Endometrium (tissue), 2 donors: ENCODE measurements around the gene CEP164.
"Not testable (repeated sequence)": the region's sequence is repeated elsewhere in the genome, so short reads cannot be mapped to it uniquely, and the experiment has no call there.

Source experiments
- FAIRE-seq: peaks from 2 replicates; lab custom pipeline; 2012; peaks lifted over from hg19 to GRCh38; lab: Jason Lieb, UNC
- donor health status: control.
- donor health status: control.

The CEP164 gene

GRCh38 chr11:117305145-117305544, 22.5 kb upstream of the CEP164 start:
- FAIRE-seq: no peak

- no peak for FAIRE-seq
Measured at GRCh38 chr11:117309310-117309709, 18.3 kb upstream of the CEP164 start.

DNA sequence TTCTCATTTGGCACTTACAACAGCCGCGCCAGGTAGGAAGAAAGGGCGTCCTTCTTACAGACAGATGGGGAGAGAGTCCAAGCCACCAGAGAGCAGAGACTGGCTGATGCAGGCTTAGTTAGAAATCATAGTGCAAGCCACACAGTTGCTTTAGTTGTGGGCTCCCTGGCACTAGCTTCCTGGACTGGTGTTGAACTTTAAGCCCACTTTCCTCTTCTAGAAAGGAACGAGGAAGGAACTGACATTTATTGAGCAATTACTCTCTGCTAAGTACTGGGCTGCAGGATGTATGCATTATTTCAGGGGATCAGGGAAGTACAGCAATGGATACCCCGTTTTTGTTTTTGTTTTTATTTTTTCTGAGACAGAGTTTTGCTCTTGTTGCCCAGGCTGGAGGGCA, 14.6 kb upstream of the CEP164 start:
- FAIRE-seq: no peak

GRCh38 chr11:117313828-117314768, 13.6 kb upstream of the CEP164 start:
- FAIRE-seq: no peak

DNA sequence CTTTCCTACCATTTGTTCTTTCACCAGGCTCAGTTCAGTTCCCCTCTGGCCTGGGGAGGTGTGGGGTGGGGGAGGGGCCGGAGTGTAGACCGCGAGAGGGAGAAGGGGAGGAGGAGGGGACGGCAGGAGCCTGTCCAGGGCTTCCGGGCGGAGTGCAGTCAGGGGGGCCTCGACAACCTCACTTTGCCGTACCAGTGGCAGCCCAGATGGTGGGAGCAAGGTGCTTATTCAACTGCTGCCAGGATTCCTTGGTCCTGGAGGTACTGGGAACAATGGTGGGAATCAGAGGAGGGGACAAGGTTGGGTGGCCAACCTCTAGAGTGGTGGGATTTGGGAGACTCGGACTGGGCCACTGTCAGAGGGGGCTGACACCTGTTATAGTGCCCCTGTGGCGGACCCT, 12.8 kb upstream of the CEP164 start:
- no peak for FAIRE-seq

GRCh38 chr11:117315285-117316196, 12.1 kb upstream of the CEP164 start:
- FAIRE-seq: no peak

DNA sequence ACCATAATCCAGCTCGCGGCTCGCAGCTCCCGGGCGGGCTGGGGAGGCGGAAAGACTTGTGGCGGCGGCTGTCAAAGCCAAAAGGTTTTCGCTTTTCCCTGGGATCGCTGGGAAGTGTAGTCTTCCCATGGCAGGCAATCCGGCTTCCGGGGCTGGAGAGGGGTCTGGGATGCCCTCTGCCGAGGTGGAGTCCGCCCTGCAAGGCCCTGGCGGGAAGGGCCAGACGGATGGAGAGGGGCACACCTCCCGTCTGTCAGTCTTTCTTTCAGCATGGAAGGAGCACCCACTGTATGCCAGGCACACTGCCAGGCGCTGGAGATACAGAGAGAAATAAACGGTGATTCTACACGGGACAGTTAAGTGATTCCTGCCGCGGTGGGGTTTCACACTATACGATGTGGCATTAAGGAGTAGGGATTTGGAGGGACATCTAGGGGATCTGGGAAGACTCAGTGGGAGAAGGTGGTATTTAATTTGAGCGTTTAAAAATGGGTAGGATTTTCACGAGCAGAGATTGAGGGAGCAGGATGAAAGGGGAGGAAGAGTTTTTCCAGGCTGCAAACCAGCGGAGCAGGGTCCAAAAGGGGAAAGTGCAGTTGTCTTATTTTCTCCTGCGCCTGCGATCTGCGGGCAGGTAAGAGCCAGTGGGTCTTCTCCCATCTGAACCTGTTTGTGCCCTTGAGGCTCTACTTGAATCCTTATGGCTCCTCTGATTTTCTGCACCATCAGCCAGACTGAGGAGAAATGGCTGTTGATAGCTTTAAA, 11.3 kb upstream of the CEP164 start, which contains the start of gene BACE1:
Gene BACE1 (minus strand): TSS at position 60 of the 765 bp plus-strand sequence. CDS start 461 bp downstream, outside the sequence.
- FAIRE-seq: peak; percentile 46

DNA sequence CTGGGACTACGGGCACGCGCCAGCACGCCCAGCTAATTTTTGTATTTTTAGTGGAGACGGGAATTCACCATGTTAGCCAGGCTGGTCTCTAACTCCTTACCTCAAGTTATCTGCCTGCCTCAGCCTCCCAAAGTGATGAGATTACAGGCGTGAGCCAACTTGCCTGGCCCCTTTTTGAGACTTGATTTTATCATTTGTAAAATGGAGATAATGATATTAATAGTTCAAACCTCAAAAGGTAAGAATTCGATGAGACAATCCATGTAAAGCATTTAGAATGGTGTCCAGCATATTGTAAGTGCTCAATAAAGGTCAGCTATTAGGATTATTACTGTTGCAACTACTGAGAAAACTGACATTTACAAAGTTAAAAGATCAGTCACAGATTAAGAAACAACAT, 8.9 kb upstream of the CEP164 start:
- no peak for FAIRE-seq

DNA sequence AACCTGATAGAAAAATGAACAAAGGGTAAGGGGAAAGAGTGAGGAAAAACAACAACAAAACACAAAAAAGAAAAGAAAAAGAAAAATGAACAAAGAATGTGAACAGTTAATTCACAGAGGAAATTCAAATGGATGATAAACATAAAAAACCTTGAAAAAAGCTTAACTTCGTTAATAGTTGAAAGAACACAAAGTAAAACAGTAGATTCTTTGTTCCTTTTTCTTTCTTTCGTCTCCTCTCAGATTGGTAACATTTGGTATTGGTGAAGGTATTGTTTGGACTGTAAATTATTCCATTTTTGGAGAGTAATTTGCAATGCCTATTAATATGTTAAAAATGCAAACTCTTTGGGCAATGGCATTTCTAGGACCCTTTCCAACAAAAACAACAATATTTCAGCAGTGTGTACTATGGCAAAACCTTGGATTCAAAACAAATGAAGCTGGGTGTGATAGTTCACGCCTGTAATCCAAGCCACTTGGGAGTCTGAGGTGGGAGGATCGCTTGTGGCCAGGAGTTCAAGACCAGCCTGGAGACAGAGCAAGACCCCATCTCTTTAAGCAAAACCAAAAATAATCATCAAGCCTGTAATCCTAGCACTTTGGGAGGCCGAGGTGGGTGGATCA, 8.3 kb upstream of the CEP164 start:
- peak; percentile 58 for FAIRE-seq

DNA sequence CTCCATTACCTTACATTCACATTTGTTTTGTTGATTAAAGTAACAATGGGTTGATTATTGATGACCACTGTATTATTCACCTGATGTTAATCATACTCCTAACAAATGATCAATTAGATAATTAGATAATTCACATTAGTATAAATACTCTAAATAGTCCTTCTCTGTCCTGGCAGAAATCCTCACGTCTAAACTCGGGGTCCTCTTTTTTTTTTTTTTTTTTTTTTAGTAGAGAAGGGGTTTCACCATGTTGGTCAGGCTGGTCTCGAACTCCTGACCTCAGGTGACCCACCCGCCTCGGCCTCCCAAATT, 443 bp upstream of the CEP164 start:
- FAIRE-seq: not testable (repeated sequence)

- FAIRE-seq: no peak
Measured at GRCh38 chr11:117328375-117329010, 839 bp downstream of the CEP164 start.

DNA sequence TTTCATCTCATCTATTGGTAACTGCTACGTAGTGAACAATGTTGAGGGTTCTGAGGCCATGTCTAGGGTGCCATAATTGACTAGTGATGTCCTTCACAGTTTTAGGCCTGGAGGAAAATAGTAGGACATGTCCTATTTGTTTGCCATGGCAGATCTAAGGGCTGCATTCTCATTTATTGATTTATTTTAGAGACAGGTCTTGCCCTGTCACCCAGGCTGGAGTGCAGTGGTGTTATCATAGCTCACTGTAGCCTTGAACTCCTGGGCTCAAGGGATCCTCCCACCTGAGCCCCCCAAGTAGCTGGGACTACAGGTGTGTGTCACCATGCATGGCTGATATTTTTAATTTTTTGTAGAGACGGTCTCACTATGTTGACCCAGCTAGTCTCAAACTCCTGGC, 5.2 kb downstream of the CEP164 start:
- FAIRE-seq: no peak

GRCh38 chr11:117333917-117334316, 6.3 kb downstream of the CEP164 start:
- no peak for FAIRE-seq

DNA sequence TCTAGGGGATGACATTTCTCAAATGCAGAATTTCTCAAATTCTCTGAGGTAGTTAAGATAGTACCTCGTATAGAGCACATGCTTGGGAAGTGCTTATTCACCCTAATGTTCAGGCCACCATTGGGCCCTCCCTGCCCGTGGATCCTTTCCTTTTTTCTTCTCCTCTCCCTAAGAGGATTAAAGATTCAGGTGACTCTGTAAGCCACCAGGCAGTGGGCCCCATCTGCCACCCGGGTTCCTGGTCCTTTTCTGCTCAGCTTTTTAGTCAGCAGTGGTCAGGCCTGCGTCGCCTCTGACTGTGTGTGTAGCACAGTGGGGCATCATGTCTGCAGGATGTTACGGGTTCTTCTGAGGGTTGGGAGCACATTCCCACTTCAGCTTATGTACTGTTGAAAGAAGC, 7.2 kb downstream of the CEP164 start:
- FAIRE-seq: no peak

DNA sequence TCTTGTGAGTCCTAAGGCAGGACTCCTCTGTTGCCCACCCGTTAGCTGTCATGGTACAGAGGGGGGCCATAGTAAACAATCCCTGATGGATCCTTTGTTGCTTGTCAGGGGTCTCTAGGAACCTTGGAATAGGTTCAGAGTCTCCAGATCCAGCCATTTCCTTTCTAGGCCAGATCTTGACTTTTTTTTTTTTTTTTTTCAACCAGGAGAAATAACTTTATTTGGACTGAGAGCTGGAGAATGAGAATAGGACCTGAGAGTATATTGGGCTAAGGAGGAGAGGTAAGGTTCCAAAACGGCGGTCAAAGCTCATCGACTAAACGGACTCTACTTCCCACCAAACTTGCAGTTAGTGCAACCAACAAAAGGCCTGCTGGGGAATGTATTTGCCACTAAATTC, 7.7 kb downstream of the CEP164 start:
- no peak for FAIRE-seq

DNA sequence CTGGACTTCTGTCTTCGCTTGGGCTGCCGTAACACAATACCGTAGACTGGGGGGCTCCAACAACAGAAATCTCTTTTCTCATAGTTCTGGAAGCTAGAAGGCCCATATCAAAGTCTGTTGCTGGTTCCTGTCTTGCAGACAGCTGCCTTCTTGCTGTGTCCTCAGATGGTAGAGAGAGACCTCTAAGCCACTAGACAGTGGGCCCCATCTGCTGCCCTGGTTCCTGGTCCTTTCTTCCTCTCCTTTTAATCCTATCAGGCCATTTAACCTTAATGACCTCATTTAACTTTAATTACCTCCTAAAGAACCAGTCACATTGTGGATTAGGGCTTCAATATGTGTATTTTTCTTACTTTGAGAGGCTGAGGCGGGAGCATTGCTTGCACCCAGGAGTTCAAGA, 9.4 kb downstream of the CEP164 start:
- no peak for FAIRE-seq

- FAIRE-seq: no peak
Measured at GRCh38 chr11:117345039-117345438, 17.4 kb downstream of the CEP164 start.

DNA sequence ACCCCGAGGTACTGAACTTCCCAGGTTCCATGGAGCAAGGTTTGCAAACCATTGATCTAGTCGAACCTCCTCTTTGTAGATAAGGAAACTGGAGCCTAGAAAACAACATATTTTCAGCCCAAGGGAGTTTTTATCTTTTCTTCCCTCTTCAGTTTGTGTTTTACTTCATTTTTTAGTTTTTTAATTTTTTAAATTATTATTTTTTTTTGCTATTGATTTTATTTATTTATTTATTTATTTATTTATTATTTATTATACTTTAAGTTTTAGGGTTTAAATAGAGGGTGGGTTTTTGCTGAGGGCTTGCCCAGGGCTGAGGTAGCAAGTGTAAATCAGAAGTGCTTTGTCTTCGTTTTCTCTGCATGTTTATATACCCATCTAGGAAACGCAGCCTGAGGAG, 26.9 kb downstream of the CEP164 start:
- no peak for FAIRE-seq

DNA sequence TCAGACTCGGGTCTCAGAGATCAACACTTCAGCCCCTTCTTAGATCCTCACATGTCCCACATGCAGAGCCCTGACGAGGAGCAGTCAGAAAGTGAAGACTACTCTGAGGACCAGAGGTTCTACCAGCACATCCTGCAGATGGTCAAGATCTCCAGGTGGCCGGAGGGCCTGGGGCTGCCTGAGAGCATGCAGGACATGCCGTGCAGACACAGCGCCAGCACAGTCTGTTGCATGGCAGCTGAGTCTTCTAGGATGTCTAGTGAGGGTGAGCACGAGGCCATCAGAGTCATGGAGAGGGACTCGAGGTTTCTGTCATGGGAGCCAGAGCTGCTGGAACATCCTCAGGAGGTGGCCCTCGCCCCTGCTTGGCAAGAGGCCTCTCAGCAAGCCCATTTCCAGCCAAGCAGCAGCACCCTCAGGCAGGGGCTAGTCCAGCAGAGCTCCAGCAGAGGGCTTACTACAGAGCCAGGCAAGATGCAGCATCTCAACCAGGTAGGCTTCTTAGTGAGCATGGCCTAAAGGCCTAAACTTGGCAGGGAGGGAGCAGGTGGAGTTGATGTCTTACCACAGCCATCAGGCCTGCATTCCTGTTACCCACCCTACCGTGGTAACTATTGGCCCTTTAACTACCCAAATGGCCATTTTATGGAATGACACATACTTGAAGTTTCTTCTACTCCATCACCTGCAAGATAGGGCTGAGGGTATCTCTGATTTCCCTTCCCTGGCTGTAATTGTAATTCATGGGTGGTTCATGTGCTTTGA, 28.7 kb downstream of the CEP164 start:
- no peak for FAIRE-seq

DNA sequence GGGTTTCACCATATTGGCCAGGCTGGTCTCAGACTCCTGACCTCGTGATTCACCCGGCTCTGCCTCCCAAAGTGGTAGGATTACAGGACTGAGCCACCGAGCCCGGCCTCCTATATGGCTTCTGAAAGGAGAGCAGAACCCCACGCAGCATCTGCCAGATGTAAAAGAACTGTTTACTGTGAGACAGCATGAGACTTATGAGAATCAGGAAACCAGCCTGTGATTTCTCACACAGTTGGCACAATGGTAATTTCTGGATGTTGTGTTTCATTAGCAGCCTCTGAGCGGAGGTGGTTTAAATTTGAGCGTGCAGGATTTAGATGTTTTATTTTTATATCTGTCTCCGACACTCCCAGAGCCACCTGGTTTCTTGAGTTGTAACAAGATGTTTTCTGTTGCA, 33.8 kb downstream of the CEP164 start:
- FAIRE-seq: no peak

DNA sequence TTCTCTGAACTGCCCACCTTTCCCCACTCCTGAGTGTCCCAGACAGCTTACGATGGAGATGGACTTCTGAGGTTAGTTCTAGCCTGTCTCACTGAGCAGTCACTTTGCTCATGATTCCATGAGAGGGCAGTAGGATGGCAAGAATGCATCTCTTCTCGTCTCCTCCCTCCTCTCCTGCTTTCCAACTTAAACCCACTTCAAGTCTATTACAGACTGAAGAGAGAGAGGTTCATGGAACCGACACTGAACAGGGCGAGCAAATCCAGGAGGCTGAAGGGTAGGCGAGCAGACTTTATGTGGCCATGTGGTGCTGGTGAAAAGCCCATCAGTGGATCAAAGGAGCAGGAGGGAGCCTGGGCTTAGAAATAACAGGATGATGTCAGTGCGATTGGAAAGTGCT, 38.6 kb downstream of the CEP164 start:
- no peak for FAIRE-seq
